ENCODE data around the gene SMC1B. TPM values are rescaled to one million over a fixed set of nuclear protein-coding genes. Genes with fewer than 3 reads are reported as not detected.

Gene SMC1B
- polyA plus RNA-seq, 2 of the 4 experiments (the other 2 are of a cell fraction): 0.03 TPM; not detected in 1

DNA sequence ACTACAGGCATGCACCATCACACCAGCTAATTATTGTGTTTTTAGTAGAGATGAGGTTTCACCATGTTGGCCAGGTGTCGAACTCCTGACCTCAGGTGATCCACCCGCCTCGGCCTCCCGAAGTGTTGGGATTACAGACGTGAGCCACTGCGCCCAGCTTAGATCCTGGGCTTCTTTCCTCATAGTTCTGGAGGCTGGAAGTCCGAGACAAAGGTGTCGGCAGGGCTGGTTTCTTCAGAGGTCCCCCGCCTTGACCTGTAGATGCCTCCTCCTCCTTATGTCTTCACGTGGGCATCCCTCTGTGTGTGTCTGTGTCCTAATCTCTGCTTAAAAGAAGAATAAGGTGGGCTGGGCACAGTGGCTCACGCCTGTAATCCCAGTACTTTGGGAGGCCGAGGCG lies 45.1 kb upstream of the SMC1B start:
- DNase-seq (ENCODE audit: low read depth in 1 of 2, low spot score in 1 of 2): no peak
- no peak for TF ChIP-seq POLR2A (IDR thresholded peaks at IDR 0.05; ENCODE audit: low read length)
- TF ChIP-seq, protein P1, sequence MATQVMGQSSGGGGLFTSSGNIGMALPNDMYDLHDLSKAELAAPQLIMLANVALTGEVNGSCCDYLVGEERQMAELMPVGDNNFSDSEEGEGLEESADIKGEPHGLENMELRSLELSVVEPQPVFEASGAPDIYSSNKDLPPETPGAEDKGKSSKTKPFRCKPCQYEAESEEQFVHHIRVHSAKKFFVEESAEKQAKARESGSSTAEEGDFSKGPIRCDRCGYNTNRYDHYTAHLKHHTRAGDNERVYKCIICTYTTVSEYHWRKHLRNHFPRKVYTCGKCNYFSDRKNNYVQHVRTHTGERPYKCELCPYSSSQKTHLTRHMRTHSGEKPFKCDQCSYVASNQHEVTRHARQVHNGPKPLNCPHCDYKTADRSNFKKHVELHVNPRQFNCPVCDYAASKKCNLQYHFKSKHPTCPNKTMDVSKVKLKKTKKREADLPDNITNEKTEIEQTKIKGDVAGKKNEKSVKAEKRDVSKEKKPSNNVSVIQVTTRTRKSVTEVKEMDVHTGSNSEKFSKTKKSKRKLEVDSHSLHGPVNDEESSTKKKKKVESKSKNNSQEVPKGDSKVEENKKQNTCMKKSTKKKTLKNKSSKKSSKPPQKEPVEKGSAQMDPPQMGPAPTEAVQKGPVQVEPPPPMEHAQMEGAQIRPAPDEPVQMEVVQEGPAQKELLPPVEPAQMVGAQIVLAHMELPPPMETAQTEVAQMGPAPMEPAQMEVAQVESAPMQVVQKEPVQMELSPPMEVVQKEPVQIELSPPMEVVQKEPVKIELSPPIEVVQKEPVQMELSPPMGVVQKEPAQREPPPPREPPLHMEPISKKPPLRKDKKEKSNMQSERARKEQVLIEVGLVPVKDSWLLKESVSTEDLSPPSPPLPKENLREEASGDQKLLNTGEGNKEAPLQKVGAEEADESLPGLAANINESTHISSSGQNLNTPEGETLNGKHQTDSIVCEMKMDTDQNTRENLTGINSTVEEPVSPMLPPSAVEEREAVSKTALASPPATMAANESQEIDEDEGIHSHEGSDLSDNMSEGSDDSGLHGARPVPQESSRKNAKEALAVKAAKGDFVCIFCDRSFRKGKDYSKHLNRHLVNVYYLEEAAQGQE (IDR thresholded peaks at IDR 0.05): no peak
- no peak for TF ChIP-seq CBX2 (IDR thresholded peaks at IDR 0.05; ENCODE audit: borderline replicate concordance, low read depth)
- TF ChIP-seq JUN (IDR thresholded peaks at IDR 0.05): no peak
- TF ChIP-seq ZSCAN20 (CRISPR knock-in tag; IDR thresholded peaks at IDR 0.05): no peak
- TF ChIP-seq NFE2L2 (conservative IDR thresholded peaks at IDR 0.05; ENCODE audit: low read length): no peak
- TF ChIP-seq JUNB (IDR thresholded peaks at IDR 0.05): no peak
- no peak for TF ChIP-seq HOXB5 (CRISPR knock-in tag; IDR thresholded peaks at IDR 0.05)
- no peak for TF ChIP-seq KDM1A (IDR thresholded peaks at IDR 0.05; ENCODE audit: low read depth)
- Histone ChIP-seq H3K27ac (no peak overlapping the region), H3K4me3 (no peak overlapping the region), H3K4me2 (no peak overlapping the region), H3K4me1 (no peaks in the 10 kb centered on the region), H3K9me3 (no peaks in the 10 kb centered on the region)
- 91% methylated on average over 11 of the region's 13 CpGs for WGBS (ENCODE audit: missing lambda C conversion rate)
- no peak for FAIRE-seq
- ChIA-PET POLR2A (no interaction called here), CTCF (no interaction called here)
- no peak for ATAC-seq

DNA sequence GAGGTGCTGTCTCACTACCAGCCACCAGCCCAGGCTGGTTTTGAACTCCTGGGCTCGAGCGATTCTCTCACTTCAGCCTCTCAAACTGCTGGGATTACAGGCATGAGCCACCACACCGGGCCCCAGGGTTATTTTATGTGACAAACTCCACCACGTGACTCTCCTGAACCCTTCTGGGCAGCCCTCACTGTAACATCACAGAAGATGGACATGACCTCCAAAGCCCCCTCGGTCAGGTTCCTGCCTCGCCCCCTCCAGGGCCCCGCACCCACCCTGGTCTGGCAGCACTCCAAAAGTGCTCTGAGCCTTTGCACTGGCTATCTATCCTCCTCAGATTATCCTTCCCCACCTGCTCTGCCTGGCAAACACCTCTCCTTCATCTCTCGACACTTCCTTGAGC lies 43.4 kb upstream of the SMC1B start:
- no peak overlapping the region for H3K27ac ChIP-seq
- ChIA-PET CTCF (interaction anchor here (0.6 to 1.2 kb wide), 2 partner anchors 16 to 649 kb away, joined by 3 read pairs; no protein-coding TSS in a partner anchor), POLR2A (no interaction called here)
- no peak overlapping the region for H3K4me3 ChIP-seq
- DNase-seq (ENCODE audit: low read depth in 1 of 2, low spot score in 1 of 2) (no peak), FAIRE-seq (no peak), ATAC-seq (no peak)
- TF ChIP-seq FOSB (CRISPR knock-in tag; IDR thresholded peaks at IDR 0.05) (no peak), RCOR1 (IDR thresholded peaks at IDR 0.05; ENCODE audit: low read depth, low read length) (no peak), PHF8 (IDR thresholded peaks at IDR 0.05; ENCODE audit: borderline replicate concordance, low read depth) (no peak), CEBPB (IDR thresholded peaks at IDR 0.05) (no peak), ZC3H11A (IDR thresholded peaks at IDR 0.05) (no peak), RFX5 (IDR thresholded peaks at IDR 0.05) (no peak), EHF (CRISPR knock-in tag; IDR thresholded peaks at IDR 0.05) (no peak), MAZ (IDR thresholded peaks at IDR 0.05; ENCODE audit: borderline replicate concordance, low read depth, low read length) (no peak)
- no peaks in the 10 kb centered on the region for H3K4me1 ChIP-seq
- WGBS (ENCODE audit: missing lambda C conversion rate): 68% methylated on average over 8 of the region's 8 CpGs
- no peaks in the 10 kb centered on the region for H3K9me3 ChIP-seq
- no peak overlapping the region for H3K4me2 ChIP-seq

DNA sequence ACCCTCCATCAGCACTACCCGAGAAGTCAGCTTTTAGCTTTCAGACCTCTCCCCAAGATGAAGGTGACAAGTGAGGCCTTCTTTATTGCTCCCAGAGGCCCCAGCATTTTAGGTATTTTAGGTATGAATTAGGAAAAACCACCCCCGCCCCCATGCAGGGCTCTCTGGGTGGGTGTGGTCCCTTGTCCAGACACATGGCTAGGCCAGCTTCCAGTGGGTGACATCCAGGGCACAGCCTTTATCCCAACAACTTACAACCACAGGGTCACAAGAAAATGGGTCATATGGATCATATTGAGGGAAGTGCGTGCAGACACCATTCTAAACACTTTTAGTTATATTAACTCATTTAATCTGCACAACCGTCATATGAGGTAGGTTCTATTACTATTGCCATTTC lies 42.2 kb upstream of the SMC1B start:
- H3K4me1 ChIP-seq: 0 out of 3 replicates have a peak, but pooled peaks cover 3% of the 10 kb centered on the region
- ChIA-PET CTCF (no interaction called here), POLR2A (no interaction called here)
- H3K4me3 ChIP-seq: no peak overlapping the region
- ATAC-seq (no peak), FAIRE-seq (no peak), DNase-seq (ENCODE audit: low read depth in 1 of 2, low spot score in 1 of 2) (no peak)
- no peaks in the 10 kb centered on the region for H3K9me3 ChIP-seq
- H3K4me2 ChIP-seq: no peak overlapping the region
- WGBS (ENCODE audit: missing lambda C conversion rate): 93% methylated on average over 4 of the region's 4 CpGs
- no peak overlapping the region for H3K27ac ChIP-seq
- TF ChIP-seq, protein P2, sequence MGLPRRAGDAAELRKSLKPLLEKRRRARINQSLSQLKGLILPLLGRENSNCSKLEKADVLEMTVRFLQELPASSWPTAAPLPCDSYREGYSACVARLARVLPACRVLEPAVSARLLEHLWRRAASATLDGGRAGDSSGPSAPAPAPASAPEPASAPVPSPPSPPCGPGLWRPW (IDR thresholded peaks at IDR 0.05): no peak
- TF ChIP-seq GATA3 (IDR thresholded peaks at IDR 0.05; ENCODE audit: borderline replicate concordance): no peak
- TF ChIP-seq HDAC2 (IDR thresholded peaks at IDR 0.05): no peak
- TF ChIP-seq, protein P3, sequence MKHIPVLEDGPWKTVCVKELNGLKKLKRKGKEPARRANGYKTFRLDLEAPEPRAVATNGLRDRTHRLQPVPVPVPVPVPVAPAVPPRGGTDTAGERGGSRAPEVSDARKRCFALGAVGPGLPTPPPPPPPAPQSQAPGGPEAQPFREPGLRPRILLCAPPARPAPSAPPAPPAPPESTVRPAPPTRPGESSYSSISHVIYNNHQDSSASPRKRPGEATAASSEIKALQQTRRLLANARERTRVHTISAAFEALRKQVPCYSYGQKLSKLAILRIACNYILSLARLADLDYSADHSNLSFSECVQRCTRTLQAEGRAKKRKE (CRISPR knock-in tag; IDR thresholded peaks at IDR 0.05; ENCODE audit: low read depth): no peak
- no peak for TF ChIP-seq ZSCAN20 (CRISPR knock-in tag; IDR thresholded peaks at IDR 0.05)
- TF ChIP-seq, protein P4, sequence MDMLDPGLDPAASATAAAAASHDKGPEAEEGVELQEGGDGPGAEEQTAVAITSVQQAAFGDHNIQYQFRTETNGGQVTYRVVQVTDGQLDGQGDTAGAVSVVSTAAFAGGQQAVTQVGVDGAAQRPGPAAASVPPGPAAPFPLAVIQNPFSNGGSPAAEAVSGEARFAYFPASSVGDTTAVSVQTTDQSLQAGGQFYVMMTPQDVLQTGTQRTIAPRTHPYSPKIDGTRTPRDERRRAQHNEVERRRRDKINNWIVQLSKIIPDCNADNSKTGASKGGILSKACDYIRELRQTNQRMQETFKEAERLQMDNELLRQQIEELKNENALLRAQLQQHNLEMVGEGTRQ (IDR thresholded peaks at IDR 0.05): no peak
- TF ChIP-seq, protein P1 (IDR thresholded peaks at IDR 0.05): no peak
- no peak for TF ChIP-seq SREBF2 (IDR thresholded peaks at IDR 0.05)
- TF ChIP-seq JUNB (IDR thresholded peaks at IDR 0.05): no peak
- TF ChIP-seq EHMT2 (IDR thresholded peaks at IDR 0.05; ENCODE audit: low read depth): no peak
- TF ChIP-seq FOSL2 (IDR thresholded peaks at IDR 0.05): no peak
- no peak for TF ChIP-seq FOSL2 (CRISPR knock-in tag; IDR thresholded peaks at IDR 0.05)
- TF ChIP-seq, protein P5, sequence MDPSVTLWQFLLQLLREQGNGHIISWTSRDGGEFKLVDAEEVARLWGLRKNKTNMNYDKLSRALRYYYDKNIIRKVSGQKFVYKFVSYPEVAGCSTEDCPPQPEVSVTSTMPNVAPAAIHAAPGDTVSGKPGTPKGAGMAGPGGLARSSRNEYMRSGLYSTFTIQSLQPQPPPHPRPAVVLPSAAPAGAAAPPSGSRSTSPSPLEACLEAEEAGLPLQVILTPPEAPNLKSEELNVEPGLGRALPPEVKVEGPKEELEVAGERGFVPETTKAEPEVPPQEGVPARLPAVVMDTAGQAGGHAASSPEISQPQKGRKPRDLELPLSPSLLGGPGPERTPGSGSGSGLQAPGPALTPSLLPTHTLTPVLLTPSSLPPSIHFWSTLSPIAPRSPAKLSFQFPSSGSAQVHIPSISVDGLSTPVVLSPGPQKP (IDR thresholded peaks at IDR 0.05; ENCODE audit: low read depth, low read length): no peak

All from A549 (cell line).